Measurements from ENCODE around the gene DACT1.

GRCh38 chr14:58629281-58629680, 8.5 kb upstream of the DACT1 start:
- TF ChIP-seq CTCF (IDR thresholded peaks at IDR 0.05; ENCODE audit: insufficient read depth, low read length) (no peak), POLR2AphosphoS5 (IDR thresholded peaks at IDR 0.05; ENCODE audit: low read depth) (no peak)
